ENCODE data around the gene ARHGAP29.

DNA sequence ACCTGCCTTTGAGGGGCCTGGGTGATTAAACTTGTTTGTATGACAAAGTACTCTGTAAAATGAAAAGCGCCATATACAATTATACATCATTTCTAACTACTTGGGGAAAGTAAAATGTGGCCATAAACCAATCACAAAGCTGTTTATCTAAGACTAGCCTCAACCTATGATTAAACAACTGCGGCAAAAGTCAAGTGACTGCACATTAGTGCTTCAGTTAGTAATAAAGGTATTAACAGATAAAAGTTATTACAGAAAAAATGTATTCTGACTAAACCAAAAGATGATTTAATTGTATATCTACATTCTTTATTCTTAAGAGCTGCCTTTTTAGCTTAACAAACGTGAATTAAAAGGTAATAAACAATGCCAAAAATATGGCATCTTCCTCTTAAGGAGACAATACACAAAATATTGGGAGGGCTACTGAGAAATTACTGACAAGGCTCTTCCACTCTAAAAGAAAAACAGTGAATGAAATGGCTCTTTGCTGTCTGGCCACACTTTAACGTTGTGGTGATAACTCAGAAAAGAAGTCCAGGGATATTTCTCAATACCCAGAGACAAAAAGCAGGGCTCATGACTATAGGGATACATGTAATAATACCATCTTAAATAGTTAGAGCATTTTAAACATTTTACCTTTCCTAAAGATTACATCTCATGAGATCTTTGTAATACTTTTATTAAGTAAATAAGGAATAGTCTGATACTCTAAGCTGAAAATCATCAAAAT is 8.6 kb downstream of the ARHGAP29 start:
- TF ChIP-seq, protein P1, sequence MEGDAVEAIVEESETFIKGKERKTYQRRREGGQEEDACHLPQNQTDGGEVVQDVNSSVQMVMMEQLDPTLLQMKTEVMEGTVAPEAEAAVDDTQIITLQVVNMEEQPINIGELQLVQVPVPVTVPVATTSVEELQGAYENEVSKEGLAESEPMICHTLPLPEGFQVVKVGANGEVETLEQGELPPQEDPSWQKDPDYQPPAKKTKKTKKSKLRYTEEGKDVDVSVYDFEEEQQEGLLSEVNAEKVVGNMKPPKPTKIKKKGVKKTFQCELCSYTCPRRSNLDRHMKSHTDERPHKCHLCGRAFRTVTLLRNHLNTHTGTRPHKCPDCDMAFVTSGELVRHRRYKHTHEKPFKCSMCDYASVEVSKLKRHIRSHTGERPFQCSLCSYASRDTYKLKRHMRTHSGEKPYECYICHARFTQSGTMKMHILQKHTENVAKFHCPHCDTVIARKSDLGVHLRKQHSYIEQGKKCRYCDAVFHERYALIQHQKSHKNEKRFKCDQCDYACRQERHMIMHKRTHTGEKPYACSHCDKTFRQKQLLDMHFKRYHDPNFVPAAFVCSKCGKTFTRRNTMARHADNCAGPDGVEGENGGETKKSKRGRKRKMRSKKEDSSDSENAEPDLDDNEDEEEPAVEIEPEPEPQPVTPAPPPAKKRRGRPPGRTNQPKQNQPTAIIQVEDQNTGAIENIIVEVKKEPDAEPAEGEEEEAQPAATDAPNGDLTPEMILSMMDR (IDR thresholded peaks at IDR 0.05) = no peak
- TF ChIP-seq POLR2A (IDR thresholded peaks at IDR 0.05) = no peak

All from sigmoid colon (tissue), 3 donors.